Measurements from ENCODE around the gene OR2S2.
"Not testable (repeated sequence)": the region's sequence is repeated elsewhere in the genome, so short reads cannot be mapped to it uniquely, and the experiment has no call there.

OR2S2 gene

GRCh38 chr9:35940458-35941407 lies 17.2 kb downstream of the OR2S2 start:
- no peak for TF ChIP-seq CTCF (IDR thresholded peaks at IDR 0.05; ENCODE audit: low read depth, low read length)
- no peak overlapping the region for H3K4me3 ChIP-seq (replicated peaks in 1 of 2; ENCODE audit: low read depth in 2 of 2, low read length in 2 of 2)
- DNase-seq (ENCODE audit: low read depth in 2 of 2) = no peak

- TF ChIP-seq CTCF (IDR thresholded peaks at IDR 0.05; ENCODE audit: low read depth, low read length) = no peak
- no peak for DNase-seq (ENCODE audit: low read depth in 2 of 2)
- H3K4me3 ChIP-seq (replicated peaks in 1 of 2; ENCODE audit: low read depth in 2 of 2, low read length in 2 of 2) = no peak overlapping the region
Measured at GRCh38 chr9:35939679-35940250, 18.2 kb downstream of the OR2S2 start.

- TF ChIP-seq CTCF (IDR thresholded peaks at IDR 0.05; ENCODE audit: low read depth, low read length) = no peak
- no peak for DNase-seq (ENCODE audit: low read depth in 2 of 2)
- no peak overlapping the region for H3K4me3 ChIP-seq (replicated peaks in 1 of 2; ENCODE audit: low read depth in 2 of 2, low read length in 2 of 2)
Measured at GRCh38 chr9:35938474-35939356, 19.2 kb downstream of the OR2S2 start.

GRCh38 chr9:35937227-35937626 lies 20.7 kb downstream of the OR2S2 start:
- DNase-seq (ENCODE audit: low read depth in 2 of 2) = peak; percentile 31 to 72

GRCh38 chr9:35935755-35936509 lies 22.0 kb downstream of the OR2S2 start:
- TF ChIP-seq CTCF (IDR thresholded peaks at IDR 0.05; ENCODE audit: low read depth, low read length) = no peak
- no peak overlapping the region for H3K4me3 ChIP-seq (replicated peaks in 1 of 2; ENCODE audit: low read depth in 2 of 2, low read length in 2 of 2)
- DNase-seq (ENCODE audit: low read depth in 2 of 2) = peak; percentile 74 to 85

More at GRCh38 chr9:35937227-35937626, 20.7 kb downstream of the OR2S2 start:
- no peak overlapping the region for H3K4me3 ChIP-seq (replicated peaks in 1 of 2; ENCODE audit: low read depth in 2 of 2, low read length in 2 of 2)
- TF ChIP-seq CTCF (IDR thresholded peaks at IDR 0.05; ENCODE audit: low read depth, low read length) = no peak

GRCh38 chr9:35935261-35935660 lies 22.7 kb downstream of the OR2S2 start:
- H3K4me3 ChIP-seq (replicated peaks in 1 of 2; ENCODE audit: low read depth in 2 of 2, low read length in 2 of 2) = no peak overlapping the region
- TF ChIP-seq CTCF (IDR thresholded peaks at IDR 0.05; ENCODE audit: low read depth, low read length) = no peak
- peak in 1 of 2 donors; percentile 78 for DNase-seq (ENCODE audit: low read depth in 2 of 2)

- not testable (repeated sequence) for DNase-seq (ENCODE audit: low read depth in 2 of 2); H3K4me3 ChIP-seq (replicated peaks in 1 of 2; ENCODE audit: low read depth in 2 of 2, low read length in 2 of 2)
Measured at GRCh38 chr9:35934069-35934468, 23.9 kb downstream of the OR2S2 start.
